ENCODE results near the gene LYRM2. TPM values are rescaled to one million over a fixed set of nuclear protein-coding genes. Genes with fewer than 3 reads are reported as not detected.
A peak's percentile ranks its signal among the peaks of the same experiment; 100 is the strongest.

LYRM2 gene
- polyA plus RNA-seq, 4 donors: 8.3 to 41.8 (median 22.0) TPM

DNA sequence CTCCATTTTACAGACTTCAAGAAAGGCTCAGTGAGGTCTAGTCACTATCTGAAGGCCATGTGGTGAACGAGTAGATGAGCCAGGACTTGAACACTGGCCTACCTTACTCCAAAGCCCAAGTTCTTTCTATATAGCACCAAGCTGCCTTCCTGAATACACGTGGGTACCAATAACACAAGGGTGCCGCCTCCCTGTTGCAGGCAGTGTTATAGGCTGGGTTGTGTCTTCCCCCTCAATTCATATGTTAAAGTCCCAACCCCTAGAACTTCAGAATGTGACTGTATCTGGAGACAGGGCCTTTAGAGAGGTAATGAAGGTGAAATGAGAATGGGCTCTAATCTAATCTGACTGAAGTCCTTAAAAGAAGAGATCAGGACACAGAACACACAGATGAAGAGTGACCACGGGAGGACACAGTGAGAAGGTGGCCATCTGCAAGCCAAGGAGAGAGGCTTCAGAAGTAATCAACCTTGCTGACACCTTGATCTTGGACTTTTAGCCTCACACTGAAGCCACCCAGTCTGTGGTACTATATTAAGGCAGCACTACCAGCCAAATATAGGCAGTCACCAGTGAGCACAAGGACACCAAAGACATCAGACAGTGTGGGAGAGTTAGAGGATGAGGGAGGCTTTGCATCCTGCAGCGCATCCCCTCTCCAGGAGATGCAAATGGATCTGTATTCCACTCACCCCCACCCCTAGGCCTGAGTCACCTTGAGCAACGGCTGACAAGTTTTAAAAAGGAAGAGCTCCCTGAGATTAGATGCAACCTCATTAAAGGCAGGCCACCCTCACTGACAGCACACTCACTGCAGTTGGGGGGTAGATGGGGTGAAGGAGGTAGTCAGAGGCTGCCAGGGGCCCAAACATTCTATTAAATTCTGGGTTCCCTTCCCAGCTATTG is 40.9 kb upstream of the LYRM2 start:
- 83 to 85% (median 84%) methylated on average over 6 of the region's 6 CpGs for WGBS, 3 donors
- Histone ChIP-seq H3K4me1 (ENCODE audit: control insufficient read depth in 3 of 3, insufficient read depth in 2 of 3, low read depth in 1 of 3, low read length in 2 of 3) (no peaks in the 10 kb centered on the region), H3K27ac (ENCODE audit: low read depth in 1 of 3, low read length in 2 of 3) (no peak overlapping the region), H3K4me3 (ENCODE audit: low read depth in 1 of 3, low read length in 3 of 3) (no peak overlapping the region), H3K9me3 (ENCODE audit: control insufficient read depth in 2 of 2, insufficient read depth in 1 of 2, low read depth in 1 of 2, low read length in 1 of 2) (no peaks in the 10 kb centered on the region), H3K27me3 (ENCODE audit: control insufficient read depth in 3 of 3, insufficient read depth in 3 of 3, low read length in 3 of 3) (no peaks in the 10 kb centered on the region), H3K36me3 (ENCODE audit: control insufficient read depth in 3 of 3, insufficient read depth in 2 of 3, low read depth in 1 of 3, low read length in 3 of 3) (peaks cover 15 to 67% (median 17%) of the 10 kb centered on the region in 3 donors)
- DNase-seq (no peak), FAIRE-seq (no peak)

- H3K36me3 ChIP-seq (ENCODE audit: control insufficient read depth in 3 of 3, insufficient read depth in 2 of 3, low read depth in 1 of 3, low read length in 3 of 3): peaks cover 17 to 66% (median 22%) of the 10 kb centered on the region in 3 donors
Observed at GRCh38 chr6:89678531-89678930, 40.0 kb upstream of the LYRM2 start.

GRCh38 chr6:89675949-89676748 is 37.6 kb upstream of the LYRM2 start:
- Histone ChIP-seq H3K9me3 (ENCODE audit: control insufficient read depth in 2 of 2, insufficient read depth in 1 of 2, low read depth in 1 of 2, low read length in 1 of 2) (no peaks in the 10 kb centered on the region), H3K4me1 (ENCODE audit: control insufficient read depth in 3 of 3, insufficient read depth in 2 of 3, low read depth in 1 of 3, low read length in 2 of 3) (no peaks in the 10 kb centered on the region), H3K36me3 (ENCODE audit: control insufficient read depth in 3 of 3, insufficient read depth in 2 of 3, low read depth in 1 of 3, low read length in 3 of 3) (peaks cover 16 to 60% (median 29%) of the 10 kb centered on the region in 3 donors), H3K27ac (ENCODE audit: low read depth in 1 of 3, low read length in 2 of 3) (no peak overlapping the region), H3K27me3 (ENCODE audit: control insufficient read depth in 3 of 3, insufficient read depth in 3 of 3, low read length in 3 of 3) (no peaks in the 10 kb centered on the region), H3K4me3 (ENCODE audit: low read depth in 1 of 3, low read length in 3 of 3) (no peak overlapping the region)
- DNase-seq (no peak), FAIRE-seq (no peak)
- WGBS, 3 donors: 72 to 84% (median 83%) methylated on average over 7 of the region's 7 CpGs

More at GRCh38 chr6:89678531-89678930, 40.0 kb upstream of the LYRM2 start:
- no peak for FAIRE-seq
- WGBS, 3 donors: 93 to 97% (median 94%) methylated on average over 3 of the region's 3 CpGs
- Histone ChIP-seq H3K27me3 (ENCODE audit: control insufficient read depth in 3 of 3, insufficient read depth in 3 of 3, low read length in 3 of 3) (no peaks in the 10 kb centered on the region), H3K9me3 (ENCODE audit: control insufficient read depth in 2 of 2, insufficient read depth in 1 of 2, low read depth in 1 of 2, low read length in 1 of 2) (no peaks in the 10 kb centered on the region), H3K4me3 (ENCODE audit: low read depth in 1 of 3, low read length in 3 of 3) (no peak overlapping the region), H3K4me1 (ENCODE audit: control insufficient read depth in 3 of 3, insufficient read depth in 2 of 3, low read depth in 1 of 3, low read length in 2 of 3) (no peaks in the 10 kb centered on the region), H3K27ac (ENCODE audit: low read depth in 1 of 3, low read length in 2 of 3) (no peak overlapping the region)
- DNase-seq: no peak

GRCh38 chr6:89670935-89671565 is 32.5 kb upstream of the LYRM2 start:
- WGBS, 3 donors: 95 to 97% (median 96%) methylated on average over 7 of the region's 7 CpGs
- Histone ChIP-seq H3K4me1 (ENCODE audit: control insufficient read depth in 3 of 3, insufficient read depth in 2 of 3, low read depth in 1 of 3, low read length in 2 of 3) (no peaks in the 10 kb centered on the region), H3K9me3 (ENCODE audit: control insufficient read depth in 2 of 2, insufficient read depth in 1 of 2, low read depth in 1 of 2, low read length in 1 of 2) (no peaks in the 10 kb centered on the region), H3K4me3 (ENCODE audit: low read depth in 1 of 3, low read length in 3 of 3) (no peak overlapping the region), H3K27me3 (ENCODE audit: control insufficient read depth in 3 of 3, insufficient read depth in 3 of 3, low read length in 3 of 3) (no peaks in the 10 kb centered on the region), H3K36me3 (ENCODE audit: control insufficient read depth in 3 of 3, insufficient read depth in 2 of 3, low read depth in 1 of 3, low read length in 3 of 3) (peaks cover 19 to 36% (median 23%) of the 10 kb centered on the region in 3 donors), H3K27ac (ENCODE audit: low read depth in 1 of 3, low read length in 2 of 3) (no peak overlapping the region)
- FAIRE-seq (no peak), DNase-seq (no peak)

DNA sequence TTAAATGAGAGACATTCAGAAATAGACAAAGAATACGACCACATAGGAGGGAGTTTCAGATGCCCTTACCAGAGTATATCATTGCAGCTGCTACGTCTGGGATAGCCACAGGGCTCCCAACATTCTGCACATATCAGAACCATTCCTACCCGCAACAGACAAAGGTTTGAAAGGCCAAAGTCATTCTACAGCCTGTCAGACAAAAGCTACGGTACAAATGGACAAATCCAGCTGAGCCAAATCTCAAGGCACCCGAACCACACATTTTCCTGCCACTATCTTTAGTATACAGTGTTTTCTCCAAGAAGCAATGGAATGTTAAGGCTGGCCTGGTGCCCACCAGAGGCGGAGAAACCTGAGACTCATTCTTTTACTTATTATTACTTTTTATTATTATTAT is 30.5 kb upstream of the LYRM2 start:
- FAIRE-seq (no peak), DNase-seq (no peak)
- no peaks in the 10 kb centered on the region for H3K9me3 ChIP-seq (ENCODE audit: control insufficient read depth in 2 of 2, insufficient read depth in 1 of 2, low read depth in 1 of 2, low read length in 1 of 2)
- H3K4me1 ChIP-seq (ENCODE audit: control insufficient read depth in 3 of 3, insufficient read depth in 2 of 3, low read depth in 1 of 3, low read length in 2 of 3): no peaks in the 10 kb centered on the region
- no peaks in the 10 kb centered on the region for H3K27me3 ChIP-seq (ENCODE audit: control insufficient read depth in 3 of 3, insufficient read depth in 3 of 3, low read length in 3 of 3)
- peaks cover 15 to 34% (median 16%) of the 10 kb centered on the region in 3 donors for H3K36me3 ChIP-seq (ENCODE audit: control insufficient read depth in 3 of 3, insufficient read depth in 2 of 3, low read depth in 1 of 3, low read length in 3 of 3)
- H3K27ac ChIP-seq (ENCODE audit: low read depth in 1 of 3, low read length in 2 of 3): no peak overlapping the region
- no peak overlapping the region for H3K4me3 ChIP-seq (ENCODE audit: low read depth in 1 of 3, low read length in 3 of 3)
- 74 to 81% (median 78%) methylated on average over 6 of the region's 6 CpGs for WGBS, 3 donors

DNA sequence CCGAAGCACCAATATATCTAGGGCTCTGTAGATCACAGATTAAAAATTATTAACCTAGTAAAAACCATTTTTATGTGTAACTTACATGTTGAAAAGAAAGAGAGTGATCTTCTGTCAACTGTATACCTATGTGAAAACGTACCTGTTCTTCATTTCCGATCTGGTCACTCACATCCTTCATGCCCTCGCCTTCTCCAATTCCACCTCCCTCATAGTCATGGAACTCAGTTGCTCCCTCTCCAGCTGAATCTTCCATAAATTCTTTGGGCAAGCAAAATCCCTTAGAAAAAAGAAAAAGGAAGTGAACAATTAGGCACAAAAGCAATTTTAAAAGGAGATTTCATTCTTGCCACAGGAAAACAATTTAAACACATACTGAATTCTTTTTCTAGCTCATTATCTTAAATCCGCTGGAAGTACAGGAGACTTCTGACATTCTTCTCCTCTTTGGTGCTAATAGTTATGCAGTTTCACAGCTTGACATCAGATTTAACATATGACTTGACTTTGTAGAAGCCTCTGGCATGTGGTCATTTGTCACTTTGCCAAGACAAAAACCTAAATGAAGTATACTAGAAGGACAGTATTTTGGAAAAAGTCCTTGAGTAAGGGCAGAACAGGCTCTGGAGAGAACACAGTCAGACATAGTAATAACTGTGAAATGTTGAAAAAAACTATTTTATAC is 29.5 kb upstream of the LYRM2 start:
- peaks cover 9 to 38% (median 10%) of the 10 kb centered on the region in 3 donors for H3K36me3 ChIP-seq (ENCODE audit: control insufficient read depth in 3 of 3, insufficient read depth in 2 of 3, low read depth in 1 of 3, low read length in 3 of 3)
- DNase-seq (no peak), FAIRE-seq (no peak)
- no peaks in the 10 kb centered on the region for H3K27me3 ChIP-seq (ENCODE audit: control insufficient read depth in 3 of 3, insufficient read depth in 3 of 3, low read length in 3 of 3)
- H3K4me1 ChIP-seq (ENCODE audit: control insufficient read depth in 3 of 3, insufficient read depth in 2 of 3, low read depth in 1 of 3, low read length in 2 of 3): no peaks in the 10 kb centered on the region
- no peak overlapping the region for H3K4me3 ChIP-seq (ENCODE audit: low read depth in 1 of 3, low read length in 3 of 3)
- no peaks in the 10 kb centered on the region for H3K9me3 ChIP-seq (ENCODE audit: control insufficient read depth in 2 of 2, insufficient read depth in 1 of 2, low read depth in 1 of 2, low read length in 1 of 2)
- H3K27ac ChIP-seq (ENCODE audit: low read depth in 1 of 3, low read length in 2 of 3): no peak overlapping the region
- WGBS, 3 donors: 90 to 97% (median 92%) methylated on average over 5 of the region's 5 CpGs

- Histone ChIP-seq H3K27ac (ENCODE audit: low read depth in 1 of 3, low read length in 2 of 3) (no peak overlapping the region), H3K4me3 (ENCODE audit: low read depth in 1 of 3, low read length in 3 of 3) (no peak overlapping the region), H3K36me3 (ENCODE audit: control insufficient read depth in 3 of 3, insufficient read depth in 2 of 3, low read depth in 1 of 3, low read length in 3 of 3) (peaks cover 0 to 48% (median 13%) of the 10 kb centered on the region in 3 donors), H3K4me1 (ENCODE audit: control insufficient read depth in 3 of 3, insufficient read depth in 2 of 3, low read depth in 1 of 3, low read length in 2 of 3) (no peaks in the 10 kb centered on the region), H3K9me3 (ENCODE audit: control insufficient read depth in 2 of 2, insufficient read depth in 1 of 2, low read depth in 1 of 2, low read length in 1 of 2) (no peaks in the 10 kb centered on the region), H3K27me3 (ENCODE audit: control insufficient read depth in 3 of 3, insufficient read depth in 3 of 3, low read length in 3 of 3) (no peaks in the 10 kb centered on the region)
- FAIRE-seq: no peak
- peak; percentile 22 to 45 for DNase-seq
- WGBS, 3 donors: 70 to 87% (median 84%) methylated on average over 4 of the region's 4 CpGs
Observed at GRCh38 chr6:89662659-89663223, 24.2 kb upstream of the LYRM2 start.
